ENCODE data around the gene GNG8.

Gene GNG8

GRCh38 chr19:46601318-46602224 is 34.4 kb downstream of the GNG8 start, which contains the start of gene CALM3:
CALM3 (plus strand) TSS chr19:46601330; CDS start chr19:46601435, 105 bp downstream.
- peak; percentile 16 for DNase-seq (ENCODE audit: low spot score)

- peak; percentile 97 for DNase-seq (ENCODE audit: low spot score)
Measured at GRCh38 chr19:46600384-46601317, 35.4 kb downstream of the GNG8 start.

- no peak for DNase-seq (ENCODE audit: low spot score)
Measured at GRCh38 chr19:46599716-46600373, 36.2 kb downstream of the GNG8 start.

GRCh38 chr19:46598372-46598917 is 37.6 kb downstream of the GNG8 start:
- no peak for DNase-seq (ENCODE audit: low spot score)

GRCh38 chr19:46596008-46596407 is 40.0 kb downstream of the GNG8 start:
- no peak for DNase-seq (ENCODE audit: low spot score)

GRCh38 chr19:46591870-46592269 is 44.1 kb downstream of the GNG8 start:
- no peak for DNase-seq (ENCODE audit: low spot score)

GRCh38 chr19:46591254-46591653 is 44.7 kb downstream of the GNG8 start:
- DNase-seq (ENCODE audit: low spot score), result no peak

GRCh38 chr19:46587861-46588260 is 48.1 kb downstream of the GNG8 start:
- DNase-seq (ENCODE audit: low spot score), result no peak

GRCh38 chr19:46586294-46586693 is 49.7 kb downstream of the GNG8 start:
- DNase-seq (ENCODE audit: low spot score), result no peak

- no peak for DNase-seq (ENCODE audit: low spot score)
Measured at GRCh38 chr19:46585539-46585938, 50.5 kb downstream of the GNG8 start.

Measured in hematopoietic multipotent progenitor cell treated with erythropoietin and hydrocortisone succinate and interleukin-3 and kit ligand, for 15 days (in vitro differentiated cells).